CD14-positive monocyte (primary cell): ENCODE data around the gene NDUFB2. TPM values are rescaled to one million over a fixed set of nuclear protein-coding genes. Genes with fewer than 3 reads are reported as not detected.

ENCODE experiments used
- DNase-seq, 3 donors: peaks; one replicate each; pipeline ENCODE4 v3.0.0-alpha.2; 2011 to 2022
- H2AFZ ChIP-seq: 2 replicates; pipeline ENCODE4 v1.6.0; 2012; ENCODE audit warnings: mild to moderate bottlenecking, low read depth, low read length, inconsistent platforms; ENCODE audit not compliant: insufficient read depth, poor library complexity, severe bottlenecking
- H3K27ac ChIP-seq, 2 donors: 1 replicate in 1 of 2; 2 replicates in 1 of 2; pipeline ENCODE4 v1.5.1; 2012 to 2013; ENCODE audit warnings: low read length in 2 of 2, control low read depth in 1 of 2, inconsistent platforms in 1 of 2, low read depth in 1 of 2, mild to moderate bottlenecking in 1 of 2
- H3K27me3 ChIP-seq, 2 donors: one replicate each; pipeline versions ENCODE4 v1.6.0 to v1.6.1; 2011 to 2013; ENCODE audit warnings: low read length in 2 of 2; ENCODE audit not compliant: control insufficient read depth in 2 of 2, insufficient read depth in 2 of 2
- H3K36me3 ChIP-seq, 2 donors: replicated peaks in 1 of 2; 1 replicate in 1 of 2; 2 replicates in 1 of 2; pipeline versions ENCODE4 v1.5.1 to v1.6.1; 2012 to 2013; ENCODE audit warnings: low read length in 2 of 2, control low read depth in 1 of 2, inconsistent platforms in 1 of 2, mild to moderate bottlenecking in 1 of 2; ENCODE audit not compliant: insufficient read depth in 2 of 2, control insufficient read depth in 1 of 2
- H3K4me1 ChIP-seq, 2 donors: 1 replicate in 1 of 2; 2 replicates in 1 of 2; pipeline versions ENCODE4 v1.5.1 to v1.6.1; 2012 to 2013; ENCODE audit warnings: low read length in 2 of 2, control low read depth in 1 of 2, inconsistent platforms in 1 of 2, mild to moderate bottlenecking in 1 of 2, moderate library complexity in 1 of 2; ENCODE audit not compliant: insufficient read depth in 2 of 2, control insufficient read depth in 1 of 2
- H3K4me2 ChIP-seq: replicated peaks from 2 replicates; pipeline ENCODE3; 2012; ENCODE audit warnings: low read length, moderate library complexity, mild to moderate bottlenecking; ENCODE audit not compliant: poor library complexity, severe bottlenecking; ENCODE audit errors: extremely low read depth
- H3K4me3 ChIP-seq, 3 experiments: fragments of 200-600 bp in 1 of 3; sonication (generic) in 1 of 3; replicated peaks in 1 of 3; 1 replicate in 2 of 3; 2 replicates in 1 of 3; pipeline ENCODE4 v1.5.1; 2011 to 2013; ENCODE audit warnings: low read length in 3 of 3, mild to moderate bottlenecking in 3 of 3, control low read depth in 2 of 3, low read depth in 2 of 3, inconsistent platforms in 1 of 3, moderate library complexity in 1 of 3
- H3K79me2 ChIP-seq: 2 replicates; pipeline ENCODE4 v1.6.0; 2012; ENCODE audit warnings: mild to moderate bottlenecking, control low read depth, inconsistent platforms, low read length, moderate library complexity; ENCODE audit not compliant: insufficient read depth
- H3K9ac ChIP-seq: 2 replicates; pipeline ENCODE4 v1.6.0; 2017; ENCODE audit warnings: low read length, mild to moderate bottlenecking; ENCODE audit not compliant: insufficient read depth, poor library complexity, severe bottlenecking
- H3K9me3 ChIP-seq, 2 donors: replicated peaks in 1 of 2; 1 replicate in 1 of 2; 2 replicates in 1 of 2; pipeline versions ENCODE4 v1.5.1 to v1.6.1; 2012 to 2013; ENCODE audit warnings: low read length in 2 of 2, control low read depth in 1 of 2; ENCODE audit not compliant: control insufficient read depth in 1 of 2, insufficient read depth in 1 of 2
- H4K20me1 ChIP-seq: 2 replicates; pipeline ENCODE4 v1.6.0; 2012; ENCODE audit warnings: mild to moderate bottlenecking, low read length, control low read depth, moderate library complexity; ENCODE audit not compliant: insufficient read depth
- H3K27ac Mint-ChIP-seq, 7 donors: one replicate each; pipeline ENCODE4 v1.8.0; 2020; ENCODE audit warnings: mild to moderate bottlenecking in 7 of 7, mixed read lengths in 7 of 7, moderate library complexity in 6 of 7, inconsistent platforms in 2 of 7
- H3K27me3 Mint-ChIP-seq, 3 donors: one replicate each; pipeline ENCODE4 v1.8.0; 2021 to 2022; ENCODE audit warnings: low read depth in 3 of 3, mild to moderate bottlenecking in 3 of 3, mixed read lengths in 3 of 3, moderate library complexity in 3 of 3, inconsistent platforms in 1 of 3
- H3K36me3 Mint-ChIP-seq, 2 donors: one replicate each; pipeline ENCODE4 v1.8.0; 2020; ENCODE audit warnings: mixed read lengths in 2 of 2, inconsistent platforms in 1 of 2, mild to moderate bottlenecking in 1 of 2
- H3K4me1 Mint-ChIP-seq: one replicate; pipeline ENCODE4 v1.8.0; 2020; ENCODE audit warnings: mild to moderate bottlenecking, mixed read lengths
- H3K4me3 Mint-ChIP-seq, 2 donors: one replicate each; pipeline ENCODE4 v1.8.0; 2020; ENCODE audit warnings: mild to moderate bottlenecking in 2 of 2, mixed read lengths in 2 of 2, moderate library complexity in 1 of 2
- H3K9me3 Mint-ChIP-seq, 7 donors: one replicate each; pipeline ENCODE4 v1.8.0; 2020 to 2022; ENCODE audit warnings: mixed read lengths in 7 of 7, mild to moderate bottlenecking in 6 of 7, moderate library complexity in 6 of 7, inconsistent platforms in 2 of 7
- WGBS: methylation state at CpG from one replicate; pipeline ENCODE4 v1.1.5; 2013; ENCODE audit warnings: missing lambda C conversion rate; ENCODE audit not compliant: insufficient coverage; 5-methylcytosine and 5-hydroxymethylcytosine counted together
- intact Hi-C, 2 donors: fragments of 100-400 bp; cut with micrococcal nuclease; formaldehyde crosslinking; loops; one replicate each; pipeline versions ENCODE4 v1.15.0 to v1.15.1; 2023
- polyA plus RNA-seq, 3 donors: library from polyadenylated mRNA; depleted of rRNA in 1 of 3; unstranded in 2 of 3; stranded (reverse) in 1 of 3; fragments of 300-500 nt in 2 of 3; fragments of >200 nt in 1 of 3; fragmentation: Illumina TruSeq in 2 of 3; gene quantifications; 1 replicate in 2 of 3; 2 replicates in 1 of 3; pipeline ENCODE4 v1.2.3, GENCODE V29; 2012 to 2021
- TF ChIP-seq, protein P1 (sequence below): fragments of 200-600 bp; IDR thresholded peaks from one replicate; pipeline ENCODE4 v1.8.0; 2022; ENCODE audit warnings: antibody characterized with exemption, mild to moderate bottlenecking

NDUFB2 gene
- polyA plus RNA-seq, 3 donors = 250 to 516 (median 479) TPM

DNA sequence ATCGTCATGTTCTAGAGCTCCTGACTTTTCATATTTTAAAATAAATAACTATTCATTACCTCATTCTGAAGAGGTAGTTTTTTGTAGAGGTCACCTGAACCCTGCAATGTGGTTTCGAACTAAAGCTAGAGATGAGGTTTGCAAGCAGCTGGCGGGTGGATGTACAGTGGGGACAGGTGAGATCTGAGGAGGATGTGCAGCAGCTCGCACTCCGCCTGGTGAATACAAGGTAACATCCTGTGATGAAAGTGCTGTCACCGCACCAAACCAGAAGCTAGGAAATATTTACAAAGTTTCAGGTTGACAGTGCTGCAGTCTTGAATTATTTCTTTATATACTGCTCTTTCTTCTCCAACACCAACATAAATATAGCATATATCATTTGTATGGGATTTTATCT, 26.5 kb downstream of the NDUFB2 start:
- Histone ChIP-seq H3K27me3 (no peaks in the 10 kb centered on the region), H3K27ac (no peak overlapping the region), H3K4me2 (no peak overlapping the region), H3K9me3 (no peaks in the 10 kb centered on the region), H2AFZ (no peak overlapping the region), H3K4me1 (peaks cover 9% of the 10 kb centered on the region in 2 donors), H3K36me3 (peaks cover 4 to 17% of the 10 kb centered on the region in 2 donors), H4K20me1 (no peaks in the 10 kb centered on the region), H3K9ac (no peak overlapping the region), H3K79me2 (no peaks in the 10 kb centered on the region), H3K4me3 (no peak overlapping the region)
- Mint-ChIP-seq H3K36me3 (peaks cover 14 to 22% of the 10 kb centered on the region in 2 donors), H3K27ac (no peak overlapping the region), H3K4me1 (peaks cover 9% of the 10 kb centered on the region), H3K4me3 (no peak overlapping the region), H3K9me3 (no peaks in the 10 kb centered on the region), H3K27me3 (peaks cover 0 to 1% (median 0%) of the 10 kb centered on the region in 3 donors)
- WGBS = 90% methylated on average over 2 of the region's 6 CpGs
- TF ChIP-seq, protein P1, sequence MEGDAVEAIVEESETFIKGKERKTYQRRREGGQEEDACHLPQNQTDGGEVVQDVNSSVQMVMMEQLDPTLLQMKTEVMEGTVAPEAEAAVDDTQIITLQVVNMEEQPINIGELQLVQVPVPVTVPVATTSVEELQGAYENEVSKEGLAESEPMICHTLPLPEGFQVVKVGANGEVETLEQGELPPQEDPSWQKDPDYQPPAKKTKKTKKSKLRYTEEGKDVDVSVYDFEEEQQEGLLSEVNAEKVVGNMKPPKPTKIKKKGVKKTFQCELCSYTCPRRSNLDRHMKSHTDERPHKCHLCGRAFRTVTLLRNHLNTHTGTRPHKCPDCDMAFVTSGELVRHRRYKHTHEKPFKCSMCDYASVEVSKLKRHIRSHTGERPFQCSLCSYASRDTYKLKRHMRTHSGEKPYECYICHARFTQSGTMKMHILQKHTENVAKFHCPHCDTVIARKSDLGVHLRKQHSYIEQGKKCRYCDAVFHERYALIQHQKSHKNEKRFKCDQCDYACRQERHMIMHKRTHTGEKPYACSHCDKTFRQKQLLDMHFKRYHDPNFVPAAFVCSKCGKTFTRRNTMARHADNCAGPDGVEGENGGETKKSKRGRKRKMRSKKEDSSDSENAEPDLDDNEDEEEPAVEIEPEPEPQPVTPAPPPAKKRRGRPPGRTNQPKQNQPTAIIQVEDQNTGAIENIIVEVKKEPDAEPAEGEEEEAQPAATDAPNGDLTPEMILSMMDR = no peak
- intact Hi-C loops = no loop called here
- no peak for DNase-seq

DNA sequence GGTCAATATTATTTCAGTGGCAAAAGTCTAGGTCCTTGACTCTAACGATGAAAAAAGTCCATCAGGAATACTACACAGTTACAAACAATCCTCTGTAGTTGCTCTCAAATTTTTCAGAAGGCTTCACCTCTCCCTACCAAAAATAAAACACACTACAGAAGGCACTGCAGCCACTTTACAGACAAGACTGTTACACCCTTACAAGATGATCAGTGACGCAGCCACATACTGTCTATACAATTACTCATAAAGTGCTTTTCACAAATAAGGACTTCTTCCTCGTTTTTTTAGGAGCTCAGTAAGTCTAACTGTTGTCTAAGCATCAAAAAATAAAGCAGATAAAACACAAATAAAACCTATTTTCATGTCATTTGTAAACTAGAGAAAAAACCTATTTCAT, 27.1 kb downstream of the NDUFB2 start:
- no peaks in the 10 kb centered on the region for H3K9me3 ChIP-seq
- H3K9ac ChIP-seq = no peak overlapping the region
- H3K79me2 ChIP-seq = no peaks in the 10 kb centered on the region
- Mint-ChIP-seq H3K4me1 (peaks cover 9% of the 10 kb centered on the region), H3K36me3 (peaks cover 14 to 22% of the 10 kb centered on the region in 2 donors), H3K9me3 (no peaks in the 10 kb centered on the region), H3K4me3 (no peak overlapping the region), H3K27ac (no peak overlapping the region), H3K27me3 (peaks cover 0 to 1% (median 0%) of the 10 kb centered on the region in 3 donors)
- H4K20me1 ChIP-seq = no peaks in the 10 kb centered on the region
- H3K4me3 ChIP-seq = no peak overlapping the region
- intact Hi-C loops = no loop called here
- no peaks in the 10 kb centered on the region for H3K27me3 ChIP-seq
- no peak for DNase-seq
- WGBS = 100% methylated on average over 1 of the region's 3 CpGs
- no peak overlapping the region for H2AFZ ChIP-seq
- peaks cover 4 to 19% of the 10 kb centered on the region in 2 donors for H3K36me3 ChIP-seq
- TF ChIP-seq, protein P1 = no peak
- no peak overlapping the region for H3K4me2 ChIP-seq
- H3K4me1 ChIP-seq = peaks cover 9% of the 10 kb centered on the region in 2 donors
- H3K27ac ChIP-seq = no peak overlapping the region
